ENCODE data around the gene BEST1.
A peak's percentile ranks its signal among the peaks of the same experiment; 100 is the strongest.

The BEST1 gene

GRCh38 chr11:61976813-61977475 is 26.8 kb downstream of the BEST1 start:
- Histone ChIP-seq H3K9me3 (ENCODE audit: control insufficient read depth in 2 of 2, low read length in 2 of 2) (no peaks in the 10 kb centered on the region), H3K27ac (ENCODE audit: low read depth in 2 of 2, low read length in 2 of 2) (peak overlapping the region in 1 of 2 donors; percentile 50), H3K4me1 (ENCODE audit: control insufficient read depth in 2 of 2, insufficient read depth in 2 of 2, low read length in 2 of 2) (peaks cover 39 to 67% of the 10 kb centered on the region in 2 donors), H3K36me3 (ENCODE audit: control insufficient read depth in 2 of 2, insufficient read depth in 2 of 2, low read length in 2 of 2) (no peaks in the 10 kb centered on the region), H3K27me3 (ENCODE audit: control insufficient read depth in 2 of 2, insufficient read depth in 2 of 2, low read length in 2 of 2) (no peaks in the 10 kb centered on the region), H3K9ac (ENCODE audit: low read depth in 1 of 2, low read length in 2 of 2) (no peak overlapping the region), H3K4me3 (ENCODE audit: low read length in 2 of 2) (peak overlapping the region in 1 of 2 donors; percentile 10)

DNA sequence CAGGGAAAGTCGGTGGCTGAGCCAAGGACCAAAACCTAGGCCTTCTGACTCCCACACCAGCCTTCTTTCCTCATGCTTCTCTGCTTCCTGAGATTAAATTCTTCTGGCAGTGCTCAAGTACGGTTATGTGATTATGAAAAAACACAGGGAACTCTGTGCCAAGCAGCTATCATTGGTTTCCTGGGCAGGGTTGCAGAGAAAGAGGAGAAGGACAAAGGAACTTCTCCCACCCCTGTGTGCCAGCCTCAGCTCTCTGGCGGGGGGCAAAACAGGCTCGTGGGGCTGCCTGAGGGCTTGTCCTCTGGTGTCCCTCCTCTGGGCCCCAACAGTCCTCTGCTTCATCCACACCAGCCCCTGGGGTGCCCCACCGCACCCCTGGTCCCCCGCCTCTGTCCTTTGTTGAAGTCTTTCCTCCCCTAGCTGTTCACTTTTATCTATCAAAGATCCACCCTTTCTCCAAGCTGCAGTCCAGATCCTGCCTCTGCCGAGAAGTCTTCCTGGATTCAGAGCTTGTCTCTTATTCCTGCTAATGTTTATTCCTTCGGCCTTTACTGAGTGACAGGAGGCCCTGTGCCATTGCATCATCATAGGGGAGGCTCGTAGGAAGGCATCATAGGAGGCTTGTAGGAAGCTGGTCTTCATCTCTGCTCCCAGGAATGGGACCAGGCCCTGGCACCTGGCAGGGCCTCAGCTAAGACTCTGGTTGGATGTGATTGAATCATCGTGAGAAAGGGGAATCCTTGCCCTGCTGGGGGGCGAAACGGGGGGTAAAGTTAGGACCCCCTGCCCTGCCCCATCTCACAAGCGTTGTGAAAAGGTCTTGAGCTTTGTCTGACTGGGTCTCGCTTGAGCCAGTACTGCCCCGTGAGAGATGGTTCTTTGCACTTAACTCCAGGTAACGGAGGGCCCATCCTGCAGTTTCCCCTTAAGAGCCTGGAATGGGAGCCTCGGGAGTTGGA is 28.8 kb downstream of the BEST1 start:
- H3K4me3 ChIP-seq (ENCODE audit: low read length in 2 of 2): no peak overlapping the region
- peak overlapping the region in 1 of 2 donors; percentile 52 for H3K27ac ChIP-seq (ENCODE audit: low read depth in 2 of 2, low read length in 2 of 2)
- no peaks in the 10 kb centered on the region for H3K36me3 ChIP-seq (ENCODE audit: control insufficient read depth in 2 of 2, insufficient read depth in 2 of 2, low read length in 2 of 2)
- H3K4me1 ChIP-seq (ENCODE audit: control insufficient read depth in 2 of 2, insufficient read depth in 2 of 2, low read length in 2 of 2): peaks cover 21 to 47% of the 10 kb centered on the region in 2 donors
- peak overlapping the region in 1 of 2 donors; percentile 12 for H3K9ac ChIP-seq (ENCODE audit: low read depth in 1 of 2, low read length in 2 of 2)
- no peaks in the 10 kb centered on the region for H3K27me3 ChIP-seq (ENCODE audit: control insufficient read depth in 2 of 2, insufficient read depth in 2 of 2, low read length in 2 of 2)
- no peaks in the 10 kb centered on the region for H3K9me3 ChIP-seq (ENCODE audit: control insufficient read depth in 2 of 2, low read length in 2 of 2)

GRCh38 chr11:61980783-61981541 is 30.8 kb downstream of the BEST1 start:
- Histone ChIP-seq H3K9ac (ENCODE audit: low read depth in 1 of 2, low read length in 2 of 2) (no peak overlapping the region), H3K27me3 (ENCODE audit: control insufficient read depth in 2 of 2, insufficient read depth in 2 of 2, low read length in 2 of 2) (no peaks in the 10 kb centered on the region), H3K9me3 (ENCODE audit: control insufficient read depth in 2 of 2, low read length in 2 of 2) (no peaks in the 10 kb centered on the region), H3K27ac (ENCODE audit: low read depth in 2 of 2, low read length in 2 of 2) (no peak overlapping the region), H3K4me3 (ENCODE audit: low read length in 2 of 2) (no peak overlapping the region), H3K36me3 (ENCODE audit: control insufficient read depth in 2 of 2, insufficient read depth in 2 of 2, low read length in 2 of 2) (no peaks in the 10 kb centered on the region), H3K4me1 (ENCODE audit: control insufficient read depth in 2 of 2, insufficient read depth in 2 of 2, low read length in 2 of 2) (peaks cover 9 to 33% of the 10 kb centered on the region in 2 donors)

DNA sequence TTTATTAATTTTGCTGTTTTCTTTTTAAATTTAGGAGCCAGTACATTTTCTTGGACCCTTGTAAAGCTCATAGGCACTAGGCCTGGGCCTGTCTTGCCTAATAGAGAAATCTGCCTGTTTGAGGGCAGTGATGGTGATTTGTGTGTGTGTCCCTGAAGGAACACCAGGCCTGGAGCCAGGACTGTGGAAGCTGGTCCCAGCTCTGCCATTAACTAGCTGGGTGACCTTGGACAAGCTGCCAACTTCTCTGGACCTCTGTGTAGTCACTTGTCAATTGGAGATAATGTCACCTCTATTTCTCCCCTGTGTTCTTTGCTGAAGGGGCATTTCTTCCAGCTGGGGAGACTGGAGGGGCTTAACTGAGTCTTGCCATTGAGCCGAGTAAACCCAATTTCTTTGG is 33.3 kb downstream of the BEST1 start:
- H3K36me3 ChIP-seq (ENCODE audit: control insufficient read depth in 2 of 2, insufficient read depth in 2 of 2, low read length in 2 of 2): no peaks in the 10 kb centered on the region
- H3K27me3 ChIP-seq (ENCODE audit: control insufficient read depth in 2 of 2, insufficient read depth in 2 of 2, low read length in 2 of 2): no peaks in the 10 kb centered on the region
- no peaks in the 10 kb centered on the region for H3K9me3 ChIP-seq (ENCODE audit: control insufficient read depth in 2 of 2, low read length in 2 of 2)
- peaks cover 0 to 10% of the 10 kb centered on the region in 2 donors for H3K4me1 ChIP-seq (ENCODE audit: control insufficient read depth in 2 of 2, insufficient read depth in 2 of 2, low read length in 2 of 2)
- no peak overlapping the region for H3K4me3 ChIP-seq (ENCODE audit: low read length in 2 of 2)
- H3K27ac ChIP-seq (ENCODE audit: low read depth in 2 of 2, low read length in 2 of 2): no peak overlapping the region
- H3K9ac ChIP-seq (ENCODE audit: low read depth in 1 of 2, low read length in 2 of 2): no peak overlapping the region

DNA sequence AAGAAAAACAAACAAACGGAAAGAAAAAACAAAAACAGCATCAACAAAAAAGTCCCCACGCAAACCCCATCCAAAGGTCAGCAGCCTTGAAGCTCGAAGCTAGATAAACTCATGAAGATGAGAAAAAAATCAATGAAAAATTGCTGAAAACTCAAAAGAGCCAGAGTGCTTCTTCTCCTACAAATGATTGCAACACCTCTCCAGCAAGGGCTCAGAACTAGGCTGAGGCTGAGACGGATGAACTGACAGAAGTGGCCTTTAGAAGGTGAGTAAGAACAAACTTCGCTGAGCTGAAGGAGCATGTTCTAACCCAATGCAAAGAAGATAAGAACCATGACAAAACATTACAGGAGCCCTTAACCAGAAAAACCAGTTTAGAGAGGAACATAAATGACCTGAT is 35.7 kb downstream of the BEST1 start:
- H3K27me3 ChIP-seq (ENCODE audit: control insufficient read depth in 2 of 2, insufficient read depth in 2 of 2, low read length in 2 of 2): no peaks in the 10 kb centered on the region
- no peaks in the 10 kb centered on the region for H3K9me3 ChIP-seq (ENCODE audit: control insufficient read depth in 2 of 2, low read length in 2 of 2)
- H3K27ac ChIP-seq (ENCODE audit: low read depth in 2 of 2, low read length in 2 of 2): no peak overlapping the region
- H3K36me3 ChIP-seq (ENCODE audit: control insufficient read depth in 2 of 2, insufficient read depth in 2 of 2, low read length in 2 of 2): no peaks in the 10 kb centered on the region
- no peak overlapping the region for H3K4me3 ChIP-seq (ENCODE audit: low read length in 2 of 2)
- no peak overlapping the region for H3K9ac ChIP-seq (ENCODE audit: low read depth in 1 of 2, low read length in 2 of 2)
- H3K4me1 ChIP-seq (ENCODE audit: control insufficient read depth in 2 of 2, insufficient read depth in 2 of 2, low read length in 2 of 2): peaks cover 0 to 4% of the 10 kb centered on the region in 2 donors

GRCh38 chr11:61994981-61995380 is 44.8 kb downstream of the BEST1 start:
- Histone ChIP-seq H3K4me3 (ENCODE audit: low read length in 2 of 2) (no peak overlapping the region), H3K9ac (ENCODE audit: low read depth in 1 of 2, low read length in 2 of 2) (no peak overlapping the region), H3K9me3 (ENCODE audit: control insufficient read depth in 2 of 2, low read length in 2 of 2) (peaks cover 0 to 4% of the 10 kb centered on the region in 2 donors), H3K27me3 (ENCODE audit: control insufficient read depth in 2 of 2, insufficient read depth in 2 of 2, low read length in 2 of 2) (no peaks in the 10 kb centered on the region), H3K27ac (ENCODE audit: low read depth in 2 of 2, low read length in 2 of 2) (no peak overlapping the region), H3K4me1 (ENCODE audit: control insufficient read depth in 2 of 2, insufficient read depth in 2 of 2, low read length in 2 of 2) (no peaks in the 10 kb centered on the region), H3K36me3 (ENCODE audit: control insufficient read depth in 2 of 2, insufficient read depth in 2 of 2, low read length in 2 of 2) (no peaks in the 10 kb centered on the region)

- H3K4me3 ChIP-seq (ENCODE audit: low read length in 2 of 2): no peak overlapping the region
- no peak overlapping the region for H3K9ac ChIP-seq (ENCODE audit: low read depth in 1 of 2, low read length in 2 of 2)
- no peaks in the 10 kb centered on the region for H3K27me3 ChIP-seq (ENCODE audit: control insufficient read depth in 2 of 2, insufficient read depth in 2 of 2, low read length in 2 of 2)
- H3K4me1 ChIP-seq (ENCODE audit: control insufficient read depth in 2 of 2, insufficient read depth in 2 of 2, low read length in 2 of 2): peaks cover 11 to 15% of the 10 kb centered on the region in 2 donors
- H3K36me3 ChIP-seq (ENCODE audit: control insufficient read depth in 2 of 2, insufficient read depth in 2 of 2, low read length in 2 of 2): no peaks in the 10 kb centered on the region
- H3K27ac ChIP-seq (ENCODE audit: low read depth in 2 of 2, low read length in 2 of 2): no peak overlapping the region
- peaks cover 0 to 4% of the 10 kb centered on the region in 2 donors for H3K9me3 ChIP-seq (ENCODE audit: control insufficient read depth in 2 of 2, low read length in 2 of 2)
These were observed 46.8 kb downstream of the BEST1 start for GRCh38 chr11:61996933-61997332.

DNA sequence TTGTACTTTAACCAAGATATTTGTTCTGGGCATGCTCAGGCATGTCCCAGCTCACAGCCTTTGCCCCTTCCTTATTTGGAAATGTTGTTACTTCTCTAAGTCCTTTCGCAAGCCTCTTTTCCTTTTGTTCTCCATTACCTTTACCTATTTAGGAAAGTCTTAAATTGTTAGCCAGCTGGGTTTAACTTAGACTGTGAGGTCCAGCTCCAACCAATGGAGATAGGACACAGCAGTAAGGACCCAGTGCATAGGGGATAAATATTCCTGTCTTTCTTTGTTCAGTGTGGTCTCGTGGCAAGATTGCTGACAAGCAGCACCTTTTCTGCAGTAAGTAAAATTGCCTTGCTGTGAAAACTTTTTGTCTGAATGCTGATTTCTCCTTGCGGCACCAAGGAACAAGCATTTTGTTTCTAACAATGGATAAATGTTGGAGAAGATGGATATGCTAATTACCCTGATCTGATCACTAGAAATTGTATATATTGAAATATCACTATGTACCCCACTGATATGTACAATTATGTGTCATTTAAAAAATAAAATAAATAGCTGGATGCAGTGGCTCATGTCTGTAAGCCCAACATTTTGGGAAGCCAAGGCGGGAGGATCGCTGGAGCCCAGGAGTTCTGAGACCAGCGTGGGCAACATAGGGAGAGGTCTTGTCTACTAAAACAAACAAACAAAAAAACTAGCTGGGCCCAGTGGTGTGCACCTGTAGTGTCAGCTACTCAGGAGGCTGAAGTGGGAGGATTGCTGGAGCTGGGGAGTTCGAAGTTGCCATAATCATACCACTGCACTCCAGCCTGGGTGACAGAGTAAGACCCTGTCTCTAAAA is 49.2 kb downstream of the BEST1 start:
- Histone ChIP-seq H3K4me3 (ENCODE audit: low read length in 2 of 2) (no peak overlapping the region), H3K9ac (ENCODE audit: low read depth in 1 of 2, low read length in 2 of 2) (no peak overlapping the region), H3K9me3 (ENCODE audit: control insufficient read depth in 2 of 2, low read length in 2 of 2) (peaks cover 0 to 4% of the 10 kb centered on the region in 2 donors), H3K27ac (ENCODE audit: low read depth in 2 of 2, low read length in 2 of 2) (no peak overlapping the region), H3K27me3 (ENCODE audit: control insufficient read depth in 2 of 2, insufficient read depth in 2 of 2, low read length in 2 of 2) (no peaks in the 10 kb centered on the region), H3K4me1 (ENCODE audit: control insufficient read depth in 2 of 2, insufficient read depth in 2 of 2, low read length in 2 of 2) (peaks cover 14 to 17% of the 10 kb centered on the region in 2 donors), H3K36me3 (ENCODE audit: control insufficient read depth in 2 of 2, insufficient read depth in 2 of 2, low read length in 2 of 2) (no peaks in the 10 kb centered on the region)

Data from mucosa of rectum (tissue), 2 donors.